Measurements from ENCODE around the gene ALDH1L1.

ALDH1L1 gene

GRCh38 chr3:126180477-126181397, at the start of gene ALDH1L1:
ALDH1L1 (minus strand) TSS chr3:126180586; CDS start chr3:126160979, 19,607 bp downstream.
- no peak for DNase-seq

- DNase-seq: no peak
Observed at GRCh38 chr3:126226374-126226773, 46.0 kb upstream of the ALDH1L1 start.

GRCh38 chr3:126216416-126216815, 36.0 kb upstream of the ALDH1L1 start:
- DNase-seq: no peak

GRCh38 chr3:126213379-126214028, 33.1 kb upstream of the ALDH1L1 start:
- DNase-seq: no peak

- DNase-seq: no peak
Observed at GRCh38 chr3:126212620-126213378, 32.4 kb upstream of the ALDH1L1 start.

- DNase-seq: no peak
Observed at GRCh38 chr3:126212250-126212619, 31.8 kb upstream of the ALDH1L1 start.

GRCh38 chr3:126211569-126211968, 31.2 kb upstream of the ALDH1L1 start:
- DNase-seq: no peak

GRCh38 chr3:126210606-126211005, 30.2 kb upstream of the ALDH1L1 start:
- DNase-seq: no peak

- DNase-seq: no peak
Observed at GRCh38 chr3:126209741-126210140, 29.4 kb upstream of the ALDH1L1 start.

- DNase-seq: no peak
Observed at GRCh38 chr3:126208606-126209256, 28.3 kb upstream of the ALDH1L1 start.

- DNase-seq: no peak
Observed at GRCh38 chr3:126208182-126208581, 27.8 kb upstream of the ALDH1L1 start.

- DNase-seq: no peak
Observed at GRCh38 chr3:126207166-126207565, 26.8 kb upstream of the ALDH1L1 start.

GRCh38 chr3:126205717-126206655, 25.6 kb upstream of the ALDH1L1 start:
- DNase-seq: no peak

GRCh38 chr3:126202680-126203079, 22.3 kb upstream of the ALDH1L1 start:
- DNase-seq: no peak

- no peak for DNase-seq
Observed at GRCh38 chr3:126202276-126202675, 21.9 kb upstream of the ALDH1L1 start.

- no peak for DNase-seq
Observed at GRCh38 chr3:126201168-126201567, 20.8 kb upstream of the ALDH1L1 start.

GRCh38 chr3:126200534-126200933, 20.1 kb upstream of the ALDH1L1 start:
- no peak for DNase-seq

GRCh38 chr3:126199256-126199655, 18.9 kb upstream of the ALDH1L1 start:
- no peak for DNase-seq

GRCh38 chr3:126197854-126198584, 17.6 kb upstream of the ALDH1L1 start:
- DNase-seq: peak; percentile 31

- no peak for DNase-seq
Observed at GRCh38 chr3:126197343-126197742, 17.0 kb upstream of the ALDH1L1 start.

GRCh38 chr3:126194713-126195305, 14.4 kb upstream of the ALDH1L1 start:
- no peak for DNase-seq
